MM.1S (cell line): ENCODE measurements around the gene CCNYL1.
"Not testable (repeated sequence)": the region's sequence is repeated elsewhere in the genome, so short reads cannot be mapped to it uniquely, and the experiment has no call there.

ENCODE experiments used
- DNase-seq: peaks from one replicate; pipeline ENCODE4 v3.0.0-alpha.2; 2015
- H2AFZ ChIP-seq: fragments of 300-600 bp; sonication (generic); 2 replicates; pipeline ENCODE4 v1.6.0; 2016; ENCODE audit warnings: antibody characterized with exemption, low read length
- H3F3A ChIP-seq: fragments of 300-600 bp; sonication (generic); 2 replicates; pipeline ENCODE4 v1.6.1; 2016; ENCODE audit warnings: mild to moderate bottlenecking, antibody characterized with exemption, low read length, moderate library complexity, mixed read lengths; ENCODE audit not compliant: insufficient read depth
- H3K27ac ChIP-seq: fragments of 300-600 bp; sonication (generic); 2 replicates; pipeline ENCODE4 v1.5.1; 2016; ENCODE audit warnings: mild to moderate bottlenecking, low read length
- H3K27me3 ChIP-seq: fragments of 300-600 bp; sonication (generic); replicated peaks from 2 replicates; pipeline ENCODE4 v1.6.0; 2016; ENCODE audit warnings: low read length; ENCODE audit not compliant: insufficient read depth
- H3K36me3 ChIP-seq: fragments of 300-600 bp; sonication (generic); replicated peaks from 2 replicates; pipeline ENCODE4 v1.6.1; 2016; ENCODE audit warnings: mild to moderate bottlenecking, low read length, mixed read lengths; ENCODE audit not compliant: insufficient read depth
- H3K4me1 ChIP-seq: fragments of 300-600 bp; sonication (generic); 2 replicates; pipeline ENCODE4 v1.6.1; 2016; ENCODE audit warnings: low read length, mixed read lengths
- H3K4me2 ChIP-seq: fragments of 300-600 bp; sonication (generic); 2 replicates; pipeline ENCODE4 v1.6.0; 2016; ENCODE audit warnings: low read depth, low read length
- H3K4me3 ChIP-seq: fragments of 300-600 bp; sonication (generic); 2 replicates; pipeline ENCODE4 v1.5.1; 2016; ENCODE audit warnings: low read length, mixed read lengths
- H3K79me2 ChIP-seq: fragments of 300-600 bp; sonication (generic); 2 replicates; pipeline ENCODE4 v1.6.1; 2016; ENCODE audit warnings: mixed run types, low read length, mixed read lengths
- H3K9ac ChIP-seq: fragments of 300-600 bp; sonication (generic); 2 replicates; pipeline ENCODE4 v1.6.1; 2016; ENCODE audit warnings: low read length, mixed read lengths
- H3K9me2 ChIP-seq: fragments of 300-600 bp; sonication (generic); replicated peaks from 2 replicates; pipeline ENCODE4 v1.6.1; 2016; ENCODE audit warnings: mild to moderate bottlenecking, low read length, mixed read lengths; ENCODE audit not compliant: insufficient read depth
- H3K9me3 ChIP-seq: fragments of 300-600 bp; sonication (generic); replicated peaks from 2 replicates; pipeline ENCODE4 v1.6.1; 2016; ENCODE audit warnings: mild to moderate bottlenecking, low read length, mixed read lengths; ENCODE audit not compliant: insufficient read depth
- H4K20me1 ChIP-seq: fragments of 300-600 bp; sonication (generic); 2 replicates; pipeline ENCODE4 v1.6.1; 2016; ENCODE audit warnings: mild to moderate bottlenecking, low read length, moderate library complexity, mixed read lengths; ENCODE audit not compliant: insufficient read depth
- EZH2 ChIP-seq: fragments of 300-600 bp; sonication (generic); optimal IDR thresholded peaks from 2 replicates; pipeline ENCODE3; 2017; ENCODE audit warnings: low read depth, mild to moderate bottlenecking, antibody characterized with exemption, low read length, mixed read lengths
- EZH2phosphoT487 ChIP-seq: fragments of 300-600 bp; sonication (generic); IDR thresholded peaks from 2 replicates; pipeline ENCODE4 v1.6.1; 2018; ENCODE audit warnings: antibody characterized with exemption, low read length
- TF ChIP-seq, protein P1 (sequence below): fragments of 300-600 bp; sonication (generic); IDR thresholded peaks from 2 replicates; pipeline ENCODE4 v1.5.1; 2016; ENCODE audit warnings: antibody characterized with exemption, low read length, mixed read lengths

CCNYL1 gene

DNA sequence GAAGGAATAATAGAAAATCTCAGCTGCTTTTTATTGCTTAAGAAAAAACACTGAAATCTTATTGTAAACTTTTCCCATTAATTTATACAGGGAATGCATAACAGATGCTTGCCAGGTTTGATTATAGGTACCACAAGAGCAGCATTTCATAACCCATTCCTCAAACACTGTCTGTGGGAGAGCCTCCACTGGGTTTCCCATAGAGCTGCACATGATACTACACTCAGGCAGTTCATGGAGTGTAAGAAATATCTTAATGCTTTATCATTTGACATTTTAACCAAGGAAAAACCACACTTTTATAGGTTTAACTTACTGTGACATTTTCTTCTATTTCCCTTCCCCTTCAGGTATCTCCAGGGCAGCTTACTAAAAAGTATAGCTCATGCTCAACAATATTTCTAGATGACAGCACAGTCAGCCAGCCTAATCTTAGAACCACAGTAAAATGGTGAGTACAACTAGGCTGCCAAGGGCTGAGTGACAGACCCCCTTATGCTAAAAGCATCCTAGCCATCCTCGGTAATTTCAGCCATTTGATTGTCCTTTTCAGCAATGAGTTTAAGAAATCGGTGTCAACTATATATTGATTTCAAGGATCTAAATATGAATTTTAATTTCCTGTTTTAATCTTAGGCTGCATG is 22.3 kb downstream of the CCNYL1 start:
- Histone ChIP-seq H3F3A (no peaks in the 10 kb centered on the region), H3K27ac (no peak overlapping the region), H3K79me2 (no peaks in the 10 kb centered on the region), H3K4me1 (peaks cover 3% of the 10 kb centered on the region; the same call in 1 of the 2 replicates), H4K20me1 (no peaks in the 10 kb centered on the region), H2AFZ (no peak overlapping the region), H3K9me3 (no peaks in the 10 kb centered on the region), H3K9me2 (no peaks in the 10 kb centered on the region), H3K36me3 (no peaks in the 10 kb centered on the region), H3K9ac (no peak overlapping the region), H3K4me3 (no peak overlapping the region), H3K4me2 (no peak overlapping the region), H3K27me3 (no peaks in the 10 kb centered on the region)
- DNase-seq, result no peak
- TF ChIP-seq EZH2phosphoT487, result no peak
- no peak for TF ChIP-seq EZH2
- TF ChIP-seq, protein P1, sequence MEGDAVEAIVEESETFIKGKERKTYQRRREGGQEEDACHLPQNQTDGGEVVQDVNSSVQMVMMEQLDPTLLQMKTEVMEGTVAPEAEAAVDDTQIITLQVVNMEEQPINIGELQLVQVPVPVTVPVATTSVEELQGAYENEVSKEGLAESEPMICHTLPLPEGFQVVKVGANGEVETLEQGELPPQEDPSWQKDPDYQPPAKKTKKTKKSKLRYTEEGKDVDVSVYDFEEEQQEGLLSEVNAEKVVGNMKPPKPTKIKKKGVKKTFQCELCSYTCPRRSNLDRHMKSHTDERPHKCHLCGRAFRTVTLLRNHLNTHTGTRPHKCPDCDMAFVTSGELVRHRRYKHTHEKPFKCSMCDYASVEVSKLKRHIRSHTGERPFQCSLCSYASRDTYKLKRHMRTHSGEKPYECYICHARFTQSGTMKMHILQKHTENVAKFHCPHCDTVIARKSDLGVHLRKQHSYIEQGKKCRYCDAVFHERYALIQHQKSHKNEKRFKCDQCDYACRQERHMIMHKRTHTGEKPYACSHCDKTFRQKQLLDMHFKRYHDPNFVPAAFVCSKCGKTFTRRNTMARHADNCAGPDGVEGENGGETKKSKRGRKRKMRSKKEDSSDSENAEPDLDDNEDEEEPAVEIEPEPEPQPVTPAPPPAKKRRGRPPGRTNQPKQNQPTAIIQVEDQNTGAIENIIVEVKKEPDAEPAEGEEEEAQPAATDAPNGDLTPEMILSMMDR, result no peak

DNA sequence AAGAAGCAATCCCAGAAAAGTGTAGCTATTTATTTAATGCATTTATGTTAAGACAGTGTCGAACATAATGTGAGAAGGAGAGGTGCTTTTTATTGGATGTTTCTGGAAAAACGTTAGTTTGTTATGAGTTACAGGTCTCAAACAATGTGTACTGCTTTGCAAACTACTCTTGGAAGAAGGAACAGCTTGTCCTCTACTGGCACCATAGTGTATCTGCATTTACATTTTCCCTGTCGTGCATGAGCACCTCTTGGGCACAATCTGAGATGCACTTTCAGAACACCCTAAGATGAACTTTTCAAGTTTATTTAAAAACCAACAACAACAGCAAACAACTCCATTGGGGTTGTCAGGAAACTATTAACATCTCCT is 22.8 kb downstream of the CCNYL1 start:
- TF ChIP-seq, protein P1, result peak; percentile 15
- no peak for TF ChIP-seq EZH2
- H3K9me3 ChIP-seq, result no peaks in the 10 kb centered on the region
- H3K4me1 ChIP-seq, result peaks cover 3% of the 10 kb centered on the region; the same call in 1 of the 2 replicates
- H3K27me3 ChIP-seq, result no peaks in the 10 kb centered on the region
- H3F3A ChIP-seq, result no peaks in the 10 kb centered on the region
- H3K4me3 ChIP-seq, result no peak overlapping the region
- H4K20me1 ChIP-seq, result no peaks in the 10 kb centered on the region
- H3K36me3 ChIP-seq, result no peaks in the 10 kb centered on the region
- no peak overlapping the region for H3K9ac ChIP-seq
- no peaks in the 10 kb centered on the region for H3K9me2 ChIP-seq
- DNase-seq, result no peak
- H3K79me2 ChIP-seq, result no peaks in the 10 kb centered on the region
- H3K4me2 ChIP-seq, result no peak overlapping the region
- H3K27ac ChIP-seq, result no peak overlapping the region
- no peak overlapping the region for H2AFZ ChIP-seq

DNA sequence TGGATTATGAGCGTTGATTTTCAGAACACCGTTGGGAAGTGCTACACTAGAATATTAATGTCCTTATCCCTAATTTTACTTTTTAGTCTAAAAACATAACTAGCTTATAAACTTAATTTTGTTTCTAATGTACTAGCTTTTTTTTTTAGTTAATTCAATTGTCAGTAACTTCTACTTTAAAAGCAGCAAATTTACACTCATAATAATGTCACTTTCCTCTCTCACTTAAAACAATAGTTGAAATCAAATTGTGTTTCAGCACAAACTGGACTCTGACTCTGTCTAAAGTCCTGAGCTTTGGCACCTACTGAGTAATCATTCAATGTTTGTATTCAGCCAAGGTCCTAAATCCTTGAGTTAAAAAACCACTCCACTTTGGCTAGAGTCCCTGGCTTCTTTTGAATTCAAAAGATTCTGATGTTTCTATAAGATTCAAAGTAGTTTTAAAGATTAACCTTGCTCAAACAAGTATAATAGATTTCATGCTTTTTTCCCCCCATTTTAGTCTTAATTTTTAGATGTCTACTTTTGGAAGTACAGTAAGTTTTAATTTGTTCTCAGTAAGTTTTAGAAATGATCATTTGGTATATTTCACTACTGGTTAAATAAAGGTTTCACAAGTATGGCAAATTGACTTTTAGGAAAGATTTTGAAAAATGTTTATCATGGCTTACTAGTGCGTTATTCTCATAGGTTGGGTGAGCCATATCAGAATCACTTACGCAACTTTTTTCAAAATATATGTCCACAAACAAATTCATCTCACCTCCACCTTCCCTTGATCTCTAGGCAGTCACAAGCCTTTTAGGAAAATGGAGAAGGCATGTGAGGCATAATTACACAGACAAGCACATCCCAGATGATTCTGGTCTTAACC is 23.4 kb downstream of the CCNYL1 start:
- H3K79me2 ChIP-seq, result no peaks in the 10 kb centered on the region
- H3F3A ChIP-seq, result no peaks in the 10 kb centered on the region
- no peak overlapping the region for H3K27ac ChIP-seq
- no peak overlapping the region for H3K4me2 ChIP-seq
- no peaks in the 10 kb centered on the region for H3K9me2 ChIP-seq
- H3K9ac ChIP-seq, result no peak overlapping the region
- H2AFZ ChIP-seq, result no peak overlapping the region
- H3K36me3 ChIP-seq, result no peaks in the 10 kb centered on the region
- no peaks in the 10 kb centered on the region for H3K9me3 ChIP-seq
- no peaks in the 10 kb centered on the region for H4K20me1 ChIP-seq
- TF ChIP-seq EZH2 (no peak), EZH2phosphoT487 (no peak)
- TF ChIP-seq, protein P1, result no peak
- H3K4me3 ChIP-seq, result no peak overlapping the region
- peaks cover 3% of the 10 kb centered on the region; the same call in 1 of the 2 replicates for H3K4me1 ChIP-seq
- no peak for DNase-seq
- H3K27me3 ChIP-seq, result no peaks in the 10 kb centered on the region

DNA sequence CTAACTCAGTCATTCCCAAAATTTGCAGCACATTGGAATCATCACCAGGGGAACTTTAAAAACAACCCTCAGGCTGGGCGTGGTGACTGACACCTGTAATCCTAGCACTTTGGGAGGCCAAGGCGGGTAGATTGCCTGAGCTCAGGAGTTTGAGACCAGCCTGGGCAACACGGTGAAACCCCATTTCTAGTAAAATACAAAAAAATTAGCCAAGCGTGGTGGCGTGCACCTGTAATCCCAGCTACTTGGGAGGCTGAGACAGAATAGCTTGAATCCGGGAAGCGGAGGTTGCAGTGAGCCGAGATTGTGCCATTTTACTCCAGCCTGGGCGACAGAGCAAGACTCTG is 24.0 kb downstream of the CCNYL1 start:
- not testable (repeated sequence) for H3K9me2 ChIP-seq, DNase-seq

More for the DNA sequence above, 24.0 kb downstream of the CCNYL1 start:
- not testable (repeated sequence) for H3K36me3 ChIP-seq, H4K20me1 ChIP-seq, H3K27me3 ChIP-seq, H3K79me2 ChIP-seq, H3K9me3 ChIP-seq, H3F3A ChIP-seq, H3K4me3 ChIP-seq, H3K27ac ChIP-seq, H3K9ac ChIP-seq, H3K4me1 ChIP-seq, H2AFZ ChIP-seq, H3K4me2 ChIP-seq
